Measurements from ENCODE around the gene PIGS. TPM values are rescaled to one million over a fixed set of nuclear protein-coding genes. Genes with fewer than 3 reads are reported as not detected.

Gene PIGS
- total and polyA plus RNA-seq, 2 of the 4 experiments (the other 2 are of a cell fraction): 28.7 to 78.9 TPM

DNA sequence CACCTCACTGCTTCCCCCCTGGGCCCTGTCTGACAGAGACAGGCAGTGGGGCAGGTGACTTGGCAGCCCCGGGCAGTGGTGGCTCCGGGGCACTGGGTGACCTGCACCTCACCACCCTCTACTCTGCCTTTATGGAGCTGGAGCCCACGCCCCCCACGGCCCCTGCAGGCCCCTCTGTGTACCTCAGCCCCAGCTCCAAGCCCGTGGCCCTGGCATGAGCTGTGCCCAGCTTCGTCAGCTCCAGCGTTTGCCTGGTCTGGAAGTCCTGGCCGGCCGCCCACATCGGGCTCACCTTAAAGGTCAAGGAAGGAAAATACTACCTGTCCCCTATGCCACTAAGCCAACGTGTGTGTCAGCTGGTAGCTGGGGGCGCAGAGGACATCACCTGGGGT lies 34.1 kb downstream of the PIGS start:
- no peak overlapping the region for H4K5ac ChIP-seq (ENCODE audit: low read depth, low read length)
- H3K9me1 ChIP-seq (ENCODE audit: insufficient read depth, low read length): peaks cover 2% of the 10 kb centered on the region; the same call in 1 of the 2 replicates
- no TSS peak for BruUV-seq (replicated peaks)
- no peaks in the 10 kb centered on the region for H3K79me1 ChIP-seq (ENCODE audit: low read depth in 1 of 2, low read length in 2 of 2)
- H3K4ac ChIP-seq (ENCODE audit: low read depth, low read length): no peak overlapping the region
- ATAC-seq (ENCODE audit: low read depth) (no peak), DNase-seq (no peak)
- no peak overlapping the region for H3K9ac ChIP-seq (ENCODE audit: low read depth, low read length)
- ChIA-PET POLR2A (ENCODE audit: unreplicated experiment) (no interaction called here), CTCF (interaction anchor here (0.9 kb wide), 1 partner anchor 52 kb away, joined by 3 read pairs; no protein-coding TSS in a partner anchor)
- peaks cover 9% of the 10 kb centered on the region for H3K4me1 ChIP-seq (ENCODE audit: control insufficient read depth, insufficient read depth, low read length)
- H2BK15ac ChIP-seq (ENCODE audit: low read depth, low read length): no peak overlapping the region
- H3K14ac ChIP-seq (replicated peaks; ENCODE audit: low read depth, low read length): no peak overlapping the region
- H2AK5ac ChIP-seq (ENCODE audit: low read depth, low read length): no peak overlapping the region
- TF ChIP-seq USF2 (IDR thresholded peaks at IDR 0.05; ENCODE audit: low read depth, low read length) (no peak), NFE2L2 (IDR thresholded peaks at IDR 0.05; ENCODE audit: low read depth, low read length) (no peak), MAFK (IDR thresholded peaks at IDR 0.05; ENCODE audit: low read depth, low read length) (no peak), MAZ (IDR thresholded peaks at IDR 0.05; ENCODE audit: borderline replicate concordance, low read depth, low read length) (no peak), FOS (IDR thresholded peaks at IDR 0.05; ENCODE audit: low read depth, low read length) (no peak), CEBPB (IDR thresholded peaks at IDR 0.05; ENCODE audit: low read depth, low read length) (no peak), MXI1 (IDR thresholded peaks at IDR 0.05; ENCODE audit: borderline replicate concordance, low read depth, low read length) (no peak), RFX5 (IDR thresholded peaks at IDR 0.05; ENCODE audit: low read depth, low read length) (no peak)
- TF ChIP-seq, protein P1, sequence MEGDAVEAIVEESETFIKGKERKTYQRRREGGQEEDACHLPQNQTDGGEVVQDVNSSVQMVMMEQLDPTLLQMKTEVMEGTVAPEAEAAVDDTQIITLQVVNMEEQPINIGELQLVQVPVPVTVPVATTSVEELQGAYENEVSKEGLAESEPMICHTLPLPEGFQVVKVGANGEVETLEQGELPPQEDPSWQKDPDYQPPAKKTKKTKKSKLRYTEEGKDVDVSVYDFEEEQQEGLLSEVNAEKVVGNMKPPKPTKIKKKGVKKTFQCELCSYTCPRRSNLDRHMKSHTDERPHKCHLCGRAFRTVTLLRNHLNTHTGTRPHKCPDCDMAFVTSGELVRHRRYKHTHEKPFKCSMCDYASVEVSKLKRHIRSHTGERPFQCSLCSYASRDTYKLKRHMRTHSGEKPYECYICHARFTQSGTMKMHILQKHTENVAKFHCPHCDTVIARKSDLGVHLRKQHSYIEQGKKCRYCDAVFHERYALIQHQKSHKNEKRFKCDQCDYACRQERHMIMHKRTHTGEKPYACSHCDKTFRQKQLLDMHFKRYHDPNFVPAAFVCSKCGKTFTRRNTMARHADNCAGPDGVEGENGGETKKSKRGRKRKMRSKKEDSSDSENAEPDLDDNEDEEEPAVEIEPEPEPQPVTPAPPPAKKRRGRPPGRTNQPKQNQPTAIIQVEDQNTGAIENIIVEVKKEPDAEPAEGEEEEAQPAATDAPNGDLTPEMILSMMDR (conservative IDR thresholded peaks at IDR 0.05; ENCODE audit: low read depth, low read length): no peak
- no peak overlapping the region for H4K91ac ChIP-seq (ENCODE audit: insufficient read depth, low read depth, low read length)
- no peak overlapping the region for H2BK120ac ChIP-seq (ENCODE audit: low read depth, low read length)
- in situ Hi-C loops (cut with MboI; ENCODE audit: low sequenced_read_pairs): loop anchor here (5.0 kb wide), 1 partner anchor 40 kb away; no protein-coding TSS in a partner anchor
- dilution Hi-C loops (cut with HindIII; ENCODE audit: low sequenced_read_pairs, unreplicated experiment): no loop called here
- no peak overlapping the region for H2BK5ac ChIP-seq (ENCODE audit: low read depth, low read length, poor library complexity, severe bottlenecking)
- no peak overlapping the region for H3K18ac ChIP-seq (ENCODE audit: low read depth, low read length)
- WGBS, 2 experiments (ENCODE audit: extremely low coverage in 2 of 2, insufficient read length in 1 of 2): no CpG with 5 or more reads among the region's 12 CpGs
- H3K27ac ChIP-seq (ENCODE audit: insufficient read depth, low read length): no peak overlapping the region
- intact Hi-C loops (cut with micrococcal nuclease): no loop called here
- H3K56ac ChIP-seq (ENCODE audit: extremely low read depth, insufficient read depth, low read length): no peak overlapping the region
- H3K27me3 ChIP-seq (ENCODE audit: control insufficient read depth, insufficient read depth, low read length): peaks cover 23% of the 10 kb centered on the region
- H2AFZ ChIP-seq (replicated peaks; ENCODE audit: low read length, poor library complexity): no peak overlapping the region
- no peak overlapping the region for H2AK9ac ChIP-seq (replicated peaks; ENCODE audit: low read depth, low read length, poor library complexity)
- H3K23ac ChIP-seq (ENCODE audit: low read depth, low read length): no peak overlapping the region
- no peak overlapping the region for H2BK20ac ChIP-seq (ENCODE audit: low read depth, low read length)
- H4K20me1 ChIP-seq (ENCODE audit: insufficient read depth, low read length): no peaks in the 10 kb centered on the region
- no peak overlapping the region for H3K4me3 ChIP-seq (ENCODE audit: insufficient read depth, low read depth, low read length)
- no peaks in the 10 kb centered on the region for H3K36me3 ChIP-seq (ENCODE audit: control insufficient read depth, insufficient read depth, low read length)
- H4K8ac ChIP-seq (ENCODE audit: low read depth in 2 of 2, low read length in 2 of 2): no peak overlapping the region
- H3K4me2 ChIP-seq (ENCODE audit: low read depth, low read length): no peak overlapping the region
- no peaks in the 10 kb centered on the region for H3K9me3 ChIP-seq (ENCODE audit: control insufficient read depth, insufficient read depth, low read length)

Measured in IMR-90 (cell line).